GM19099 (cell line): ENCODE measurements around the gene RNASE1.

Source experiments
- POLR2A ChIP-seq: IDR thresholded peaks from 3 replicates; pipeline ENCODE4 v1.6.1; 2011; ENCODE audit warnings: low read depth; ENCODE audit not compliant: insufficient read length; ENCODE audit errors: extremely low read depth

RNASE1 gene

DNA sequence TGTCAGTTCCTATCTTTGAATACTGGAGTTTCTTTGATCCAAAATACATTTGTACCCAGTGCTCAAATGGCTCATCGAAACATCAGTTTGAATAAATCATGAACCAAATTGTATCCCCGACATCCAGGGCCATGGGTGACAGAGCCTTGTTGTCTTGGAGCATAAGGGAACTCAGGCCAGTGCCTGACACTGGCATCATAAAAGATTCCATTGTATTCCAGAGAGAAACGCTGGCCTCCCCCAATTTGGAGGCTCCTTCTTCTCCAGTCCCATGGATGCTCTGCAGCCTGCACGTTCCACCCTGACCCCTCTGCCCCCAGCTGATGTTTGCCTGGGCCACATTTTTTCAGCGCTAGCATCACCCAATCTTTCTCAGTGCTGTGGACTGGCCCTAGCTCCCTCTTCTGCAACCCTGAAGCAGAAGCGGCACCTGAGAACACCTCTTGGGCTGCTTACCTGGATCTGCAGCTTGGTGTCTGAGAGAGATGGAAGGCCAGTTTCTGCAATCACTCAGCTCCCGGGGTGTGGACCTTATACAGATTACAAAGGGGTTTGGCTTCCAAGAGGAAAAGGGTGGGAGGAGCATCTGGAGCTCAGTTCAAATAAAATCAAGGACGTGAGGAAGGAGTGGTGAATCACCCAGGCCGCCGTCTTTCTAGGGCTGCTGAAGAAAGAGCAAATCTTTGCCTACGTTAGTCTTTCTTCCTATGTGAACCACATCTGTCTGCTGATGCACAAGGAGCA, at the start of gene RNASE1:
RNASE1 (minus strand) TSS at position 504 of the 744 bp plus-strand sequence. CDS start 776 bp downstream, outside the sequence.
- TF ChIP-seq POLR2A, result no peak

GRCh38 chr14:20848955-20849570, 46.4 kb upstream of the RNASE1 start:
- no peak for TF ChIP-seq POLR2A

- no peak for TF ChIP-seq POLR2A
These were observed 45.8 kb upstream of the RNASE1 start for GRCh38 chr14:20848316-20848954.

DNA sequence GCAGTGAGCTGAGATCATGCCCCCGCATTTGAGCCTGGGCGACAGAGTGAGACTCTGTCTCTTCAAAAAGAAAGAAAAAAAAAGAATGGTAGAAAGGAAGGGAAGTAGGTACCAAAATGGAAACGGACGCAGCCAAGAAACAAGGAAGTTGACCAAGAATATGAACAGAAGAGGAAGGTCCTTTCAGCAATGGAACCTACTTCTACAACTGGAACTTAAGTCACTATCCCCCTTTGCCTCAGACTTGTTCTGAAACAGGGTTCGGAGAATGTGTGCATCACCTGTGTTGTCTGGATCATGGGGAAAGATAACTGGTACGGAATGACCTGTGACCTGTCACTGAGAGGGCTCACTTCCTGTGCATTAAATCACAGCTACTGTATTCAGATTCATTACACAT, 43.9 kb upstream of the RNASE1 start:
- no peak for TF ChIP-seq POLR2A

DNA sequence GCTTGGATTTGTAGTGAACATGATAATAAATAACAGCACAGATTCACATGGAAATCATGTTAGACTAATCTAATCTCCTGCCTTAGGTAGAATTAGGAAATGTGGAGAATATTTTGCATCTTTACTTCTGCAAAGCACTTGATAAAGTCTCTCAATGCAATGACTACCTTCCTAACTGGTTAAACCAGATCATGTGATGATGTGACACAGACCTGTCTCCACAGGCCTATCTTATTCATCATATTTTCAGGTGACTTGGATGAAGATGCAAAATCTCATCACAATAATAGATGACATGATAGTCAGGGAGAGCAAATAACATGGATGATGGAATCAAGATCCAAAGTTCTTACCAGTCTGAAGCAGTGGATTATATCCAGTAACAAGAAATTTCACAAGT, 38.5 kb upstream of the RNASE1 start:
- TF ChIP-seq POLR2A, result no peak

DNA sequence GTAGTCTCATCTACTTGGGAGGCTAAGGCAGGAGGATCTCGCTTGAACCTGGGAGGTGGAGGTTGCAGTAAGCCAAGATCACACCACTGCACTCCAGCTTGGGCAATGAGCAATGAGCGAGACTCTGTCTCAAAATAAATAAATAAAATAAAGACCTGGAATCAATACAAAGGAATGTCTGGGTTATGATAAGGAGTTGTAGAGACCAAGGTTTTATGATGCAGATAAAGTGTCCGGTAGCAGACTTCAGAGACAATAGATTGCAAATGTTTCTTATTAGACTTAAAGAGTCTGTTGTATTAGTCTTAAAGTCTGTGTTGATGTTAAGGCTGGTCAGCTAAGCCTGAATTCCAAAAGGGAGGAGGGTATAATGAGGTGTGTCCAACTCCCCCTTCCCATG, 35.2 kb upstream of the RNASE1 start:
- no peak for TF ChIP-seq POLR2A

- no peak for TF ChIP-seq POLR2A
These were observed 34.2 kb upstream of the RNASE1 start for GRCh38 chr14:20836668-20837338.

GRCh38 chr14:20834899-20835298, 32.3 kb upstream of the RNASE1 start:
- no peak for TF ChIP-seq POLR2A

DNA sequence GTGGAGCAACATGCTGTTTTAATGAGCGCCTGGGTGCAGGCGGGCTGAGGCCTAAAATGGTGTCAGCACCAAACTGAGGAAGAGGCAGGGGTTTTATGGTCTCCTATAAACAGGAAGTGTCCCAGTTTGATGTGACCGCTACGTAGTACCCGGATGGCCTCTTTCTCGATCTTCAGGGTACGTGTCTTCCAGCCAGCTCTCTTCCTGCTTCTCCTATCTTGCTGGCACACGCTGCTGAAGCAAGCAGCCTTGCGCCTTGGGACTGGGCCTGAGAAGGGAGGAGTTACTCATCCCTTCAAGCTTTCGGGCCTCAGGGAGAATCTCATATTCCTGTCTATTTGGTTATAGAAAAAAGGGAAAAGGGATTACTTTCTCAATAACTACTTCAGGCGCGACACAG, 28.2 kb upstream of the RNASE1 start:
- no peak for TF ChIP-seq POLR2A

- TF ChIP-seq POLR2A, result no peak
These were observed 24.7 kb upstream of the RNASE1 start for GRCh38 chr14:20827326-20827725.

DNA sequence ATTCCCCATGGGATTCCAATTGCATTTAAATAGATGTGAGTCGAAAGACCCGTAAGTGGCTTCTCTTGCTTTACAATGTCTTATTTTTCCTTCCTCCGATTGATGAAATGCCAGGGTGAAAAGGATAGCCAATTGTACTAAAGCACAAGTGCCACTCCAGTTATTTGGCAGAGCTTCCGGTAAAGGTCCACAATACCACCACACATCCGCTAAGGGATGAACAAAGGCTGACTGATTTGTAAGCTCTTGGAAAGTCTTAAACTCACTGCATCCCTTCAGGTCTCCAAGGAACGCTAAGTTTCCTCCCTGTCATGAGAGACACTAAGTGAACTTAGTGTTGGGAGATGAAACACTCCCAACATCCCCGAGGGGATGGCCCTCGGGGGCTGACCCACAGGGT, 21.2 kb upstream of the RNASE1 start:
- TF ChIP-seq POLR2A, result no peak

DNA sequence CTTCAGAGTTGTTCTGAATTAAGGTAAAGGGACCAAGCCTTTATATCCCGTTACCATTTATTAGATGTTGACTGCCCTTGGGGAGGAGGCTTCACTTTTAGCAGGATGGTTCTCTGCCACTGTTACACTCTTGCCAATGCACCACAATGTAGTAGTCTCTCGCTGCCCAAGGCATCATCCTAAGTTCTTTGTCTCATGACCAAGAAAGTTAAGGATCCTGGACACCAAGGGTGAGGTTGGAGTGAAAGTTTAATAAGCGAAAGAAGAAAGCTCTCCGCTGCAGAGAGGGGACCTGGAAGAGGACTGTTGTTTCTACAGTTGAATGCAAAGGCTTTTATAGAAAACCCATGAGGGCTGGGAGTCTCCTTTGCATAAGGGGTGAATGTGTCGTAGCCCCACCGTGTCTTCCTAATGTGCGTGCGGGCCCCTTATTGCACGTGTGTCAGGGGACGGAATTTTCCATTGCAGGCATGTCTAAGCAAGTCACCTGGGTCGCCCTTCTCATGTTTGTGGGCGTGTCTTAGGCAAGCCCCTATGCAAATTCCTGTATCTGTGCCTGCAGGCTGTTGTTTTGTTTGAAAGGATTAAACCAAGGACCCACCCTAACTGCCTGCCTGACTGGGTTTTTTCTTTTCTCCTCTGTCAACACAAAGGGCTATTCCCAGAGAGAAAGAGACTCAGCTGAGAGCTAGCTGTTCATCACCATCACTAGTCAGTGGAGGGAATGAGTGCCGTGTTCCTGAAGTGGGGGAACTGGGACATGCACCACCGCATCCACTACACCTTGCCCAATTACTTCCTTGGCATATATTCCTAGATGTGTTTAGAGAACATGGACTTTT, 17.6 kb upstream of the RNASE1 start:
- TF ChIP-seq POLR2A, result no peak

DNA sequence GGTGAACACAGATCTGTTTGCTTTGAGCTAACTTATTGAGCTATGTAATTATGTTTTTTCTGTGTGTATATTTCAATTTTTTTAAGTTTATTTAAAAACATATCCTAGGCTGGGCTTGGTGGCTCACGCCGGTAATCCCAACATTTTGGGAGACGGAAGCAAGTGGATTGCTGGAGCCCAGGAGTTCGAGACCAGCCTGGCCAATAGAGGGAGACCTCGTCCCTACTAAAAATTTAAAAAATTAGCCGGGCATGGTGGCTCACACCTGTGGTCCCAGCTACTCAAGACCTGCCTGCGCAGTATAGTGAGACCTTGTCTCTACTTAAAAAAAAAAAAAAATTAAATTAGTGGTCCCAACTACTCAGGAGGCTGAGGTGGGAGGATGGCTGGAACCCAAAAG, 16.2 kb upstream of the RNASE1 start:
- no peak for TF ChIP-seq POLR2A

- no peak for TF ChIP-seq POLR2A
These were observed 9.6 kb upstream of the RNASE1 start for GRCh38 chr14:20811986-20812975.

GRCh38 chr14:20809917-20810316, 7.3 kb upstream of the RNASE1 start:
- no peak for TF ChIP-seq POLR2A
